DND-41 (cell line): Measurements from ENCODE around the gene MYH11.

Experiments
- CTCF ChIP-seq: IDR thresholded peaks from 2 replicates; pipeline ENCODE4 v1.5.1; 2012; ENCODE audit warnings: borderline replicate concordance, low read length, moderate library complexity, mild to moderate bottlenecking; ENCODE audit not compliant: poor library complexity, severe bottlenecking; ENCODE audit errors: extremely low read depth
- EZH2 ChIP-seq: IDR thresholded peaks from 3 replicates; pipeline ENCODE4 v1.6.1; 2012; ENCODE audit warnings: borderline replicate concordance, low read depth, mild to moderate bottlenecking, moderate library complexity, low read length, inconsistent platforms; ENCODE audit not compliant: severe bottlenecking

GRCh38 chr16:15879255-15879811, 22.5 kb upstream of the MYH11 start:
- TF ChIP-seq CTCF (no peak), EZH2 (no peak)
